ENCODE results near the gene ABCB8.
"Not testable (repeated sequence)": the region's sequence is repeated elsewhere in the genome, so short reads cannot be mapped to it uniquely, and the experiment has no call there.

- TF ChIP-seq CTCF, POLR2A, POLR2AphosphoS5 (IDR thresholded peaks at IDR 0.05): not testable (repeated sequence)
Measured at GRCh38 chr7:151026771-151027727, 1.2 kb upstream of the ABCB8 start.

All from upper lobe of left lung (tissue), 4 donors.